Neural cell (in vitro differentiated cells): ENCODE data around the gene KRT76. TPM values are rescaled to one million over a fixed set of nuclear protein-coding genes. Genes with fewer than 3 reads are reported as not detected.

Experiments used
- H2AFZ ChIP-seq: fragments of 200-600, 300-800 bp; sonication (generic), shearing (Covaris generic); 2 replicates; pipeline ENCODE4 v1.6.0; 2014; ENCODE audit warnings: low read depth, mild to moderate bottlenecking, antibody characterized with exemption, low read length, moderate library complexity
- H3F3A ChIP-seq: fragments of 200-600 bp; shearing (Covaris generic); 2 replicates; pipeline ENCODE4 v1.6.1; 2016; ENCODE audit warnings: mild to moderate bottlenecking, moderate library complexity, mixed read lengths, antibody characterized with exemption, low read length; ENCODE audit not compliant: insufficient read depth, poor library complexity, severe bottlenecking
- H3K27ac ChIP-seq: fragments of 200-600, 300-800 bp; sonication (generic), shearing (Covaris generic); 2 replicates; pipeline ENCODE4 v1.5.1; 2014; ENCODE audit warnings: mild to moderate bottlenecking, low read length, moderate library complexity
- H3K27me3 ChIP-seq: fragments of 300-800, 200-600 bp; sonication (generic), shearing (Covaris generic); 2 replicates; pipeline ENCODE4 v1.6.0; 2014; ENCODE audit warnings: mild to moderate bottlenecking, low read depth, low read length, moderate library complexity; ENCODE audit not compliant: insufficient read depth
- H3K36me3 ChIP-seq: fragments of 300-800, 200-600 bp; sonication (generic), shearing (Covaris generic); 2 replicates; pipeline ENCODE4 v1.5.1; 2014; ENCODE audit warnings: mild to moderate bottlenecking, antibody characterized with exemption, low read length, moderate library complexity; ENCODE audit not compliant: insufficient read depth
- H3K4me2 ChIP-seq: fragments of 300-800, 200-600 bp; sonication (generic), shearing (Covaris generic); 2 replicates; pipeline ENCODE4 v1.6.0; 2014; ENCODE audit warnings: mild to moderate bottlenecking, low read length
- H3K4me3 ChIP-seq: fragments of 300-800, 200-600 bp; sonication (generic), shearing (Covaris generic); 2 replicates; pipeline ENCODE4 v1.5.1; 2014; ENCODE audit warnings: mild to moderate bottlenecking, low read length, moderate library complexity
- H3K79me2 ChIP-seq: fragments of 200-600 bp; shearing (Covaris generic); replicated peaks from 2 replicates; pipeline ENCODE4 v1.6.0; 2014; ENCODE audit warnings: mild to moderate bottlenecking, low read length, moderate library complexity; ENCODE audit not compliant: insufficient read depth
- H3K9ac ChIP-seq: fragments of 300-800, 200-600 bp; sonication (generic), shearing (Covaris generic); 2 replicates; pipeline ENCODE4 v1.6.1; 2016; ENCODE audit warnings: mild to moderate bottlenecking, low read length, mixed read lengths
- H3K9me2 ChIP-seq: fragments of 200-600 bp; shearing (Covaris generic); 2 replicates; pipeline ENCODE4 v1.6.1; 2016; ENCODE audit warnings: mild to moderate bottlenecking, low read length, mixed read lengths; ENCODE audit not compliant: insufficient read depth
- H3K9me3 ChIP-seq: fragments of 200-600, 300-800 bp; sonication (generic), shearing (Covaris generic); 2 replicates; pipeline ENCODE4 v1.6.1; 2016; ENCODE audit warnings: mild to moderate bottlenecking, mixed run types, low read length, moderate library complexity, mixed read lengths
- H4K20me1 ChIP-seq: fragments of 200-600 bp; shearing (Covaris generic); 2 replicates; pipeline ENCODE4 v1.6.1; 2016; ENCODE audit warnings: mild to moderate bottlenecking, mixed run types; ENCODE audit not compliant: insufficient read depth
- CTCF ChIP-seq: fragments of 450-650 bp; IDR thresholded peaks from 2 replicates; pipeline ENCODE4 v1.5.1; 2014; ENCODE audit warnings: antibody characterized with exemption, mild to moderate bottlenecking, moderate library complexity; ENCODE audit not compliant: poor library complexity, severe bottlenecking
- EP300 ChIP-seq: fragments of 450-650 bp; conservative IDR thresholded peaks from 2 replicates; pipeline ENCODE4 v1.6.1; 2014; ENCODE audit warnings: antibody characterized with exemption, mild to moderate bottlenecking, moderate library complexity; ENCODE audit not compliant: poor library complexity, severe bottlenecking
- EZH2 ChIP-seq: fragments of 200-600, 300-800 bp; shearing (Covaris generic), sonication (generic); IDR thresholded peaks from 2 replicates; pipeline ENCODE4 v1.6.1; 2014; ENCODE audit warnings: antibody characterized with exemption, low read length, borderline replicate concordance, mild to moderate bottlenecking; ENCODE audit not compliant: insufficient read depth, poor library complexity, severe bottlenecking
- MXI1 ChIP-seq: fragments of 450-650 bp; conservative IDR thresholded peaks from 2 replicates; pipeline ENCODE4 v1.6.1; 2014; ENCODE audit warnings: antibody characterized with exemption, mild to moderate bottlenecking; ENCODE audit not compliant: poor library complexity, severe bottlenecking
- POLR2AphosphoS5 ChIP-seq: IDR thresholded peaks from 2 replicates; pipeline ENCODE4 v1.6.1; 2012
- RAD21 ChIP-seq: fragments of 450-650 bp; conservative IDR thresholded peaks from 2 replicates; pipeline ENCODE4 v1.6.1; 2014; ENCODE audit warnings: antibody characterized with exemption, mild to moderate bottlenecking, moderate library complexity
- REST ChIP-seq: IDR thresholded peaks from 2 replicates; pipeline ENCODE4 v1.6.1; 2012; ENCODE audit warnings: borderline replicate concordance
- SMC3 ChIP-seq: fragments of 450-650 bp; conservative IDR thresholded peaks from 2 replicates; pipeline ENCODE4 v1.6.1; 2014; ENCODE audit warnings: antibody characterized with exemption, mild to moderate bottlenecking, moderate library complexity; ENCODE audit not compliant: poor library complexity
- TAF1 ChIP-seq: IDR thresholded peaks from 2 replicates; pipeline ENCODE4 v1.6.1; 2012; ENCODE audit warnings: low read depth
- polyA plus RNA-seq: library from polyadenylated mRNA; depleted of rRNA; stranded (reverse); fragments of >200 nt; gene quantifications from 2 replicates; pipeline ENCODE4 v1.2.3, GENCODE V29; 2014

Gene KRT76
- polyA plus RNA-seq, 1 donor from 2014 or later = not detected

- Histone ChIP-seq H4K20me1 (no peaks in the 10 kb centered on the region), H3K9ac (no peak overlapping the region), H3K4me3 (no peak overlapping the region), H3K9me3 (peaks cover 7% of the 10 kb centered on the region), H3F3A (no peaks in the 10 kb centered on the region), H3K4me2 (no peak overlapping the region), H3K9me2 (no peaks in the 10 kb centered on the region), H2AFZ (no peak overlapping the region), H3K27me3 (no peaks in the 10 kb centered on the region), H3K27ac (no peak overlapping the region), H3K79me2 (no peaks in the 10 kb centered on the region), H3K36me3 (no peaks in the 10 kb centered on the region)
- TF ChIP-seq REST (no peak), TAF1 (no peak), MXI1 (no peak), RAD21 (no peak), EP300 (no peak), SMC3 (no peak), CTCF (no peak), EZH2 (no peak), POLR2AphosphoS5 (no peak)
These were observed 16.5 kb downstream of the KRT76 start for GRCh38 chr12:52760623-52761022.

- Histone ChIP-seq H3F3A (no peaks in the 10 kb centered on the region), H3K27me3 (no peaks in the 10 kb centered on the region), H3K79me2 (no peaks in the 10 kb centered on the region), H3K4me3 (no peak overlapping the region), H4K20me1 (no peaks in the 10 kb centered on the region), H3K9me3 (peaks cover 7% of the 10 kb centered on the region), H3K4me2 (no peak overlapping the region), H3K36me3 (no peaks in the 10 kb centered on the region), H3K9ac (no peak overlapping the region), H2AFZ (no peak overlapping the region), H3K27ac (no peak overlapping the region), H3K9me2 (no peaks in the 10 kb centered on the region)
- TF ChIP-seq CTCF (no peak), MXI1 (no peak), TAF1 (no peak), REST (no peak), SMC3 (no peak), POLR2AphosphoS5 (no peak), EZH2 (no peak), EP300 (no peak), RAD21 (no peak)
These were observed 17.4 kb downstream of the KRT76 start for GRCh38 chr12:52759695-52760094.
